C4-2B (cell line): ENCODE results near the gene HMGXB3.

Source experiments
- H3K27ac ChIP-seq: fragments of 450-650 bp; 2 replicates; pipeline ENCODE4 v1.5.1; 2017
- CTCF ChIP-seq: fragments of 450-650 bp; conservative IDR thresholded peaks from 2 replicates; pipeline ENCODE4 v1.5.1; 2017; ENCODE audit warnings: mild to moderate bottlenecking
- ZFX ChIP-seq: fragments of 450-650 bp; IDR thresholded peaks from 2 replicates; pipeline ENCODE4 v1.6.1; 2017

Gene HMGXB3

GRCh38 chr5:150068961-150069645, 68.6 kb downstream of the HMGXB3 start:
- TF ChIP-seq ZFX (no peak), CTCF (no peak)
- H3K27ac ChIP-seq, result no peak overlapping the region

GRCh38 chr5:150069672-150070627, 69.4 kb downstream of the HMGXB3 start:
- TF ChIP-seq CTCF (no peak), ZFX (no peak)
- H3K27ac ChIP-seq, result no peak overlapping the region

GRCh38 chr5:150070821-150071220, 70.3 kb downstream of the HMGXB3 start:
- TF ChIP-seq ZFX (no peak), CTCF (no peak)
- H3K27ac ChIP-seq, result no peak overlapping the region

- TF ChIP-seq CTCF, result no peak
- no peak for TF ChIP-seq ZFX
- H3K27ac ChIP-seq, result no peak overlapping the region
Measured at GRCh38 chr5:150073086-150073625, 72.6 kb downstream of the HMGXB3 start.

- no peak for TF ChIP-seq ZFX
- H3K27ac ChIP-seq, result no peak overlapping the region
Measured at GRCh38 chr5:150073677-150074076, 73.1 kb downstream of the HMGXB3 start.

GRCh38 chr5:150075233-150075632, 74.7 kb downstream of the HMGXB3 start:
- no peak overlapping the region for H3K27ac ChIP-seq
- TF ChIP-seq ZFX (no peak), CTCF (no peak)

- no peak overlapping the region for H3K27ac ChIP-seq
- no peak for TF ChIP-seq ZFX
- no peak for TF ChIP-seq CTCF
Measured at GRCh38 chr5:150075806-150076205, 75.3 kb downstream of the HMGXB3 start.
